K562 (cell line): ENCODE measurements around the gene DHX8. TPM values are rescaled to one million over a fixed set of nuclear protein-coding genes. Genes with fewer than 3 reads are reported as not detected.
A peak's percentile ranks its signal among the peaks of the same experiment; 100 is the strongest.

Experiments used
- ATAC-seq: fragments of 200-7000 bp; cut with Tn5 transposase; 3 replicates; pipeline ENCODE4 v1.9.1; 2020; ENCODE audit warnings: moderate library complexity
- BruUV-seq: library from RNA; stranded (reverse); fragments of 400-500 nt; replicated peaks from 2 replicates; lab custom pipeline; 2021; lab: Mats Ljungman, UMichigan
- CTCF ChIA-PET: fragments of 300-600 bp; formaldehyde crosslinking; extraction: SDS; loops from one replicate; lab custom pipeline; 2021; ENCODE audit warnings: low intra/inter-chr PET ratio; lab: Yijun Ruan, JAX
- POLR2A ChIA-PET: fragments of 300-600, 350-650 bp; sonication (Branson Sonifier 250); formaldehyde crosslinking; extraction: SDS; loops from one replicate; lab custom pipeline; 2021; ENCODE audit warnings: antibody characterized with exemption, inconsistent platforms; lab: Yijun Ruan, JAX
- DNase-seq, 4 experiments: peaks; one replicate each; pipeline versions ENCODE4 v3.0.0 to v3.0.0-alpha.2; 2011 to 2018; ENCODE audit warnings: low spot score in 3 of 4, mixed read lengths in 3 of 4; ENCODE audit errors: extremely low read depth in 1 of 4
- FAIRE-seq: peaks from 2 replicates; lab custom pipeline; 2011; peaks lifted over from hg19 to GRCh38; lab: Jason Lieb, UNC
- H2AFZ ChIP-seq: 2 replicates; pipeline ENCODE4 v1.6.0; 2011; ENCODE audit warnings: low read depth, low read length, control low read depth, inconsistent platforms
- H3K27ac ChIP-seq: fragments of 200-600 bp; 3 replicates; pipeline ENCODE4 v1.8.0; 2011; ENCODE audit warnings: low read depth, mild to moderate bottlenecking, control low read depth, inconsistent platforms, low read length, moderate library complexity, mixed read lengths; ENCODE audit errors: extremely low read depth
- H3K27me3 ChIP-seq, 2 experiments: fragments of 300-600 bp in 1 of 2; 2 replicates in 1 of 2; 3 replicates in 1 of 2; pipeline versions ENCODE4 v1.6.0 to v1.8.0; 2011; ENCODE audit warnings: inconsistent platforms in 2 of 2, low read length in 2 of 2, mild to moderate bottlenecking in 1 of 2, mixed read lengths in 1 of 2, moderate library complexity in 1 of 2; ENCODE audit not compliant: control insufficient read depth in 2 of 2, insufficient read depth in 2 of 2
- H3K36me3 ChIP-seq: fragments of 300-600 bp; 3 replicates; pipeline ENCODE4 v1.8.0; 2011; ENCODE audit warnings: mild to moderate bottlenecking, low read length, inconsistent platforms; ENCODE audit not compliant: control insufficient read depth, insufficient read depth
- H3K4me1 ChIP-seq, 2 experiments: fragments of 200-600 bp in 1 of 2; replicated peaks in 1 of 2; 2 replicates in 1 of 2; 3 replicates in 1 of 2; pipeline versions ENCODE4 v1.5.1 to v1.8.0; 2011; ENCODE audit warnings: inconsistent platforms in 2 of 2, low read length in 2 of 2, mild to moderate bottlenecking in 1 of 2, mixed read lengths in 1 of 2, moderate library complexity in 1 of 2; ENCODE audit not compliant: control insufficient read depth in 2 of 2, insufficient read depth in 2 of 2
- H3K4me2 ChIP-seq: 2 replicates; pipeline ENCODE4 v1.6.1; 2011; ENCODE audit warnings: low read length, control low read depth, inconsistent platforms, mixed read lengths; ENCODE audit not compliant: insufficient read depth
- H3K4me3 ChIP-seq: fragments of 200-600 bp; sonication (generic), shearing (Covaris generic); 2 replicates; pipeline ENCODE4 v1.5.1; 2016; ENCODE audit warnings: control low read depth, inconsistent platforms
- H3K79me2 ChIP-seq: fragments of 200-600 bp; 3 replicates; pipeline ENCODE4 v1.8.0; 2011; ENCODE audit warnings: low read length, inconsistent platforms; ENCODE audit not compliant: control insufficient read depth, insufficient read depth
- H3K9ac ChIP-seq, 2 experiments: 2 replicates each; pipeline versions ENCODE4 v1.6.0 to v1.6.1; 2011; ENCODE audit warnings: low read depth in 2 of 2, low read length in 2 of 2, control low read depth in 1 of 2, inconsistent platforms in 1 of 2, mild to moderate bottlenecking in 1 of 2, mixed read lengths in 1 of 2; ENCODE audit not compliant: insufficient read depth in 1 of 2
- H3K9me1 ChIP-seq: one replicate; pipeline ENCODE4 v1.6.0; 2011; ENCODE audit warnings: inconsistent platforms, mild to moderate bottlenecking, low read length, moderate library complexity; ENCODE audit not compliant: control insufficient read depth, insufficient read depth
- H3K9me3 ChIP-seq: replicated peaks from 2 replicates; pipeline ENCODE4 v1.5.1; 2011; ENCODE audit warnings: low read depth, low read length, inconsistent platforms; ENCODE audit not compliant: control insufficient read depth, insufficient read depth
- H4K20me1 ChIP-seq: replicated peaks from 2 replicates; pipeline ENCODE4 v1.6.1; 2011; ENCODE audit warnings: low read length, inconsistent platforms, mixed read lengths; ENCODE audit not compliant: control insufficient read depth, insufficient read depth
- DMBX1 ChIP-seq: fragments of 250-450 bp; sonication (Bioruptor Pico); IDR thresholded peaks from 2 replicates; pipeline ENCODE4 v1.8.0; 2022; ENCODE audit warnings: inconsistent platforms, mild to moderate bottlenecking, moderate library complexity, borderline replicate concordance
- E2F8 ChIP-seq: fragments of 450-650 bp; IDR thresholded peaks from 2 replicates; pipeline ENCODE4 v1.7.1; 2018; ENCODE audit warnings: mild to moderate bottlenecking, low read depth; ENCODE audit not compliant: partially characterized antibody
- FOXA3 ChIP-seq, 2 experiments: fragments of 450-650 bp in 1 of 2; sonication (generic) in 1 of 2; formaldehyde crosslinking; IDR thresholded peaks in 1 of 2; conservative IDR thresholded peaks in 1 of 2; 2 replicates each; pipeline versions ENCODE4 v1.4.0 to v1.8.0; 2020 to 2022; ENCODE audit warnings: mild to moderate bottlenecking in 2 of 2, missing genetic modification reagents in 1 of 2
- SMARCC2 ChIP-seq: fragments of 450-650 bp; IDR thresholded peaks from 2 replicates; pipeline ENCODE4 v1.6.1; 2017; ENCODE audit warnings: antibody characterized with exemption, moderate library complexity, mild to moderate bottlenecking, low read depth
- YY1 ChIP-seq, 3 experiments: IDR thresholded peaks; 2 replicates each; pipeline ENCODE4 v1.6.1; 2011; ENCODE audit warnings: low read length in 2 of 3, mild to moderate bottlenecking in 2 of 3, moderate library complexity in 2 of 3, borderline replicate concordance in 1 of 3, control low read depth in 1 of 3, low read depth in 1 of 3; ENCODE audit not compliant: insufficient read depth in 3 of 3, insufficient replicate concordance in 2 of 3, control insufficient read depth in 1 of 3, insufficient read length in 1 of 3; ENCODE audit errors: extremely low read depth in 1 of 3
- WGBS: fragments of 100-300 bp; shearing (Covaris generic); methylation state at CpG from one replicate; pipeline ENCODE4 v1.1.6; 2016; ENCODE audit warnings: low coverage, mixed read lengths; ENCODE audit not compliant: insufficient coverage; ENCODE audit errors: missing lambda C conversion rate; 5-methylcytosine and 5-hydroxymethylcytosine counted together
- in situ Hi-C: fragments of 300-500 bp; cut with MboI; formaldehyde crosslinking; loops from 4 replicates; pipeline ENCODE4 v1.15.0; 2018; ENCODE audit warnings: inconsistent platforms, mixed read lengths
- intact Hi-C: fragments of 100-400 bp; cut with micrococcal nuclease; formaldehyde crosslinking; loops from 2 replicates; pipeline ENCODE4 v1.14.2; 2022
- polyA plus RNA-seq, 8 experiments: library from polyadenylated mRNA; depleted of rRNA in 4 of 8; stranded (reverse) in 5 of 8; unstranded in 3 of 8; fragments of >200 nt; fragmentation: Nextera tagmentation in 2 of 8; fragmentation: Illumina TruSeq in 1 of 8; extraction: Ambion mirVana in 2 of 8; extraction: Trizol in 1 of 8; gene quantifications; 2 replicates each; pipeline versions ENCODE4 v1.2.1 to v1.2.3, GENCODE V29; 2011 to 2014; ENCODE audit warnings: inconsistent platforms in 1 of 8, missing spikeins in 1 of 8
- total RNA-seq, 7 experiments: library from RNA; depleted of rRNA in 6 of 7; stranded (reverse); fragments of >200 nt in 6 of 7; fragmentation: Illumina TruSeq in 2 of 7; extraction: Trizol in 2 of 7; gene quantifications; 2 replicates each; pipeline versions ENCODE4 v1.2.1 to v1.2.3, GENCODE V29; 2011 to 2021; ENCODE audit warnings: low replicate concordance in 1 of 7

Gene DHX8
- total and polyA plus RNA-seq, 9 of the 15 experiments (the other 6 are each of a cell fraction or from before 2014, with no cell fraction given): 16.7 to 42.5 (median 25.6) TPM

DNA sequence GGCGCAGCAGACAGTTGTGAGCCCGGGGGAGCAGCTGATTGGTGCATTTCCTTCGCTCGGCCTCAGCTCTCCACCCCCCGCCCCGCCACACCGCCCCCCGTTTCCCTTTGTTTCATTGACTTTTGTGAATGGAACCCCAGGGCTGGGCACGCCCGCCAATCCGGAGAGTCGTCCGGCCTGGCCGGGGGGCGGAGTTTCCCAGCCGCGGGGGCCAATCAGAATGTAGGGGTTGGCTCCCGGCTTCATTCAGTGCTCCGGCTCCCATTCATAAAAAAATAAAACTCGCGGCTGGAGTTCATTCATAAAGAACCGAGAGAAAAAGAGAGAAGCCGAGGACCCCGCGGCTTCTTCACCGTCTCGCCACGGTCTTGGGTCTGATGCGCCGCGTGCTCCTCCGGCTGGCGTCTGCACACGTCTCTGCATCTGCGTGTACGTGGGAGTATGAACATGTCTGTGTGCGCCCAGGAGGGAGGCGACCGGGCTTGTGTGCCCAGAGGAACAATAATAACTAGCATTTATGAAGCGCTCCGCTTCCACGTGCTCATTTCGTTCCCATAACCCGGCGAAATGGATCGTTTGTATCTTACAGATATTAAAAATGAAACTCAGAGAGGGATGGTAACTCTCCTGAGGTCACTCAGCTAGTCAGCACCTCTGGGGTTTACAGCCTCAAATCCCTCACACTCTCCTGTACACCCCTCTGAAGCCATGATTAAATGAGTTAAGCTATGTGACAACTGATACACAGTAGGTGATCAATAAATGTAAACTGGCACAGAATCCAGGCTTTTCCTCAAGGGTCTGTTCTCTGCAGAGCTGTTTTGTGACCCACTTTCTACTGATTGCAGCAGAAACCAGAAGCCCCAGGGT is 62.8 kb downstream of the DHX8 start, which contains the start of gene ETV4 (continued):
- no peak for TF ChIP-seq E2F8
- TF ChIP-seq, all 486 proteins: peak for 38

- H3K36me3 ChIP-seq: peaks cover 2% of the 10 kb centered on the region; the same call in 1 of the 3 replicates
- H3K4me1 ChIP-seq: peaks cover 27 to 36% of the 10 kb centered on the region in 2 experiments
- H3K4me3 ChIP-seq: no peak overlapping the region
- FAIRE-seq (no peak), ATAC-seq (no peak), DNase-seq (peak in 1 of 4 experiments; percentile 20)
- H3K9ac ChIP-seq: peak overlapping the region in 1 of 2 experiments; percentile 74; a peak in 3 of 4 replicates
- peak overlapping the region; percentile 82 for H3K4me2 ChIP-seq
- TF ChIP-seq SMARCC2: no peak
- no peak for TF ChIP-seq FOXA3 (CRISPR knock-in tag; conservative IDR thresholded peaks at IDR 0.05 in 1 of 2, IDR thresholded peaks at IDR 0.05 in 1 of 2)
- TF ChIP-seq YY1 (IDR thresholded peaks at IDR 0.05; ENCODE audit: borderline replicate concordance in 1 of 3, control insufficient read depth in 1 of 3, extremely low read depth in 1 of 3, insufficient read depth in 3 of 3, insufficient read length in 1 of 3, insufficient replicate concordance in 2 of 3, low read depth in 1 of 3, low read length in 2 of 3): peak in 1 of 3 experiments; percentile 28
- no peak for TF ChIP-seq DMBX1 (CRISPR knock-in tag)
- POLR2A ChIA-PET: interaction anchor here (0.8 to 2.7 kb wide), 8 partner anchors 9 to 179 kb away, joined by 3 to 14 read pairs (median 5); no protein-coding TSS in a partner anchor
- no peaks in the 10 kb centered on the region for H4K20me1 ChIP-seq
- no peaks in the 10 kb centered on the region for H3K9me3 ChIP-seq
- H3K27me3 ChIP-seq: no peaks in the 10 kb centered on the region
- 32% methylated on average over 2 of the region's 2 CpGs for WGBS
- CTCF ChIA-PET: no interaction called here
- H3K27ac ChIP-seq: no peak overlapping the region
- intact Hi-C loops (no loop called here), in situ Hi-C loops (no loop called here)
- peaks cover 29% of the 10 kb centered on the region for H3K79me2 ChIP-seq
- peak overlapping the region; percentile 92 for H2AFZ ChIP-seq
- no peaks in the 10 kb centered on the region for H3K9me1 ChIP-seq
- BruUV-seq: no TSS peak
Observed at GRCh38 chr17:43547189-43547550, 63.4 kb downstream of the DHX8 start.
